Measurements from ENCODE around the gene NR6A1.
A peak's percentile ranks its signal among the peaks of the same experiment; 100 is the strongest.

Gene NR6A1

GRCh38 chr9:124680714-124681390 is 90.3 kb downstream of the NR6A1 start:
- no peak for DNase-seq

GRCh38 chr9:124680049-124680448 is 91.1 kb downstream of the NR6A1 start:
- no peak for DNase-seq

GRCh38 chr9:124676159-124676551 is 95.0 kb downstream of the NR6A1 start:
- no peak for DNase-seq

- DNase-seq = peak; percentile 51
Measured at GRCh38 chr9:124675261-124676158, 95.6 kb downstream of the NR6A1 start.

- DNase-seq = no peak
Measured at GRCh38 chr9:124674651-124675050, 96.5 kb downstream of the NR6A1 start.

- DNase-seq = no peak
Measured at GRCh38 chr9:124673063-124673462, 98.0 kb downstream of the NR6A1 start.

GRCh38 chr9:124671861-124672260 is 99.2 kb downstream of the NR6A1 start:
- DNase-seq = no peak

GRCh38 chr9:124666642-124667041 is 104.5 kb downstream of the NR6A1 start:
- DNase-seq = no peak

- DNase-seq = peak; percentile 29
Measured at GRCh38 chr9:124665391-124666058, 105.6 kb downstream of the NR6A1 start.

- no peak for DNase-seq
Measured at GRCh38 chr9:124664143-124664542, 107.0 kb downstream of the NR6A1 start.

GRCh38 chr9:124663046-124663961 is 107.8 kb downstream of the NR6A1 start:
- no peak for DNase-seq

- DNase-seq = no peak
Measured at GRCh38 chr9:124662561-124662960, 108.5 kb downstream of the NR6A1 start.

GRCh38 chr9:124661271-124661670 is 109.8 kb downstream of the NR6A1 start:
- peak; percentile 84 for DNase-seq

- peak; percentile 90 for DNase-seq
Measured at GRCh38 chr9:124660341-124660801, 110.7 kb downstream of the NR6A1 start.

GRCh38 chr9:124659099-124659659 is 111.9 kb downstream of the NR6A1 start:
- peak; percentile 94 for DNase-seq

GRCh38 chr9:124658165-124659017 is 112.7 kb downstream of the NR6A1 start:
- peak; percentile 99 for DNase-seq

GRCh38 chr9:124657516-124657915 is 113.6 kb downstream of the NR6A1 start:
- peak; percentile 34 for DNase-seq

GRCh38 chr9:124654431-124654830 is 116.7 kb downstream of the NR6A1 start:
- DNase-seq = no peak

GRCh38 chr9:124652615-124653393 is 118.3 kb downstream of the NR6A1 start:
- DNase-seq = peak; percentile 17

GRCh38 chr9:124652203-124652602 is 118.9 kb downstream of the NR6A1 start:
- DNase-seq = no peak

All from NCI-H69 (cell line).